Gastrocnemius medialis (tissue), 4 donors: ENCODE data around the gene TCAF1. TPM values are rescaled to one million over a fixed set of nuclear protein-coding genes. Genes with fewer than 3 reads are reported as not detected.

ENCODE experiments used
- ATAC-seq, 2 donors: fragments of 150-250 bp; one replicate each; pipeline ENCODE4 v1.9.1; 2016
- DNase-seq, 2 donors: peaks; one replicate each; pipeline ENCODE4 v3.0.0-alpha.2; 2019
- H3K27ac ChIP-seq, 4 donors: fragments of 200-600 bp; sonication (generic); 1 replicate in 1 of 4; 2 replicates in 3 of 4; pipeline ENCODE4 v1.5.1; 2016 to 2018; ENCODE audit warnings: mild to moderate bottlenecking in 2 of 4, moderate library complexity in 1 of 4
- H3K27me3 ChIP-seq, 3 donors: fragments of 200-600 bp; sonication (generic) in 2 of 3; 1 replicate in 1 of 3; 2 replicates in 2 of 3; pipeline versions ENCODE4 v1.5.1 to v1.6.0; 2016 to 2019; ENCODE audit warnings: mild to moderate bottlenecking in 1 of 3, moderate library complexity in 1 of 3
- H3K36me3 ChIP-seq, 2 donors: fragments of 200-600 bp; sonication (generic) in 1 of 2; one replicate each; pipeline ENCODE4 v1.5.1; 2017 to 2018
- H3K4me1 ChIP-seq, 2 donors: fragments of 200-600 bp; sonication (generic) in 1 of 2; one replicate each; pipeline ENCODE4 v1.5.1; 2016 to 2017; ENCODE audit warnings: mild to moderate bottlenecking in 2 of 2
- H3K4me3 ChIP-seq, 4 donors: fragments of 200-600 bp; sonication (generic) in 3 of 4; 1 replicate in 1 of 4; 2 replicates in 3 of 4; pipeline ENCODE4 v1.5.1; 2016 to 2019; ENCODE audit warnings: mild to moderate bottlenecking in 2 of 4
- H3K9me3 ChIP-seq, 3 donors: fragments of 200-600 bp; sonication (generic) in 2 of 3; 1 replicate in 1 of 3; 2 replicates in 2 of 3; pipeline ENCODE4 v1.5.1; 2016 to 2019
- POLR2A ChIP-seq, 2 donors: fragments of 450-650 bp; IDR thresholded peaks; one replicate each; pipeline ENCODE4 v1.6.1; 2017; ENCODE audit warnings: antibody characterized with exemption in 2 of 2, mild to moderate bottlenecking in 2 of 2, moderate library complexity in 2 of 2
- in situ Hi-C, 4 donors: fragments of 200-750 bp; cut with MboI; loops; one replicate each; pipeline versions ENCODE4 v1.15.0 to v1.8.0; 2017; ENCODE audit warnings: low sequenced_read_pairs in 4 of 4
- intact Hi-C: fragments of 100-400 bp; cut with DNase I; formaldehyde crosslinking; loops from one replicate; pipeline ENCODE4 v1.15.1; 2023; ENCODE audit warnings: low total_unique reads
- total RNA-seq, 4 donors: library from RNA; depleted of rRNA; stranded (reverse); fragments of >200 nt; gene quantifications; one replicate each; pipeline versions ENCODE4 v1.1.0 to v1.2.3, GENCODE V29; 2016
- TF ChIP-seq, protein P1 (sequence below), 5 experiments: fragments of 450-650 bp in 3 of 5; fragments of 200-600 bp in 2 of 5; sonication (generic) in 2 of 5; IDR thresholded peaks in 4 of 5; conservative IDR thresholded peaks in 1 of 5; 1 replicate in 4 of 5; 2 replicates in 1 of 5; pipeline ENCODE4 v1.5.1; 2016 to 2019; ENCODE audit warnings: antibody characterized with exemption in 5 of 5, mild to moderate bottlenecking in 3 of 5, moderate library complexity in 3 of 5

Gene TCAF1
- total RNA-seq, 4 donors from 2014 or later, result 31.4 to 43.0 (median 32.9) TPM

DNA sequence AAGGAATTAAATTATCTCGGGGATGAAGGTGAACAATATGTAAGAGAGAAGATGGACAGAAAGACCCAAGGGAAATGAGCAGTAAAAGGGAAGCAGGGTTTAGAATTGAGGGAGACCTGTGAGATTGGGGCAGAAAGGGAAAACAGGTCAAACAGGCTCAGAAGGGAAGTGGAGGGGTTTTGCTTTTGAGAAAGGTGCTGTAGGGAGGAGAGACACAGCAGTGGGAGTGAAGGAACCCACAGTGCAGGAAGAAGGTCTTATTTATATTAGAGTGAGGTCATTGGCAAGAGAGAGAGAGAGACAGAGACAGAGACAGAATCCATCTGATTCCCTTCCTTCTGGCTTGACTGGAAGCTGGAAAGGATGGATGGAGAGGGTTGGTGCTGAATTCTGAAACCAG, 3.5 kb upstream of the TCAF1 start:
- H3K36me3 ChIP-seq, result no peaks in the 10 kb centered on the region
- peaks cover 5 to 19% of the 10 kb centered on the region in 2 donors for H3K4me1 ChIP-seq
- H3K27ac ChIP-seq, result peak overlapping the region in 1 of 4 donors; percentile 35
- ATAC-seq (no peak), DNase-seq (no peak)
- TF ChIP-seq POLR2A (IDR thresholded peaks at IDR 0.05), result no peak
- TF ChIP-seq, protein P1, sequence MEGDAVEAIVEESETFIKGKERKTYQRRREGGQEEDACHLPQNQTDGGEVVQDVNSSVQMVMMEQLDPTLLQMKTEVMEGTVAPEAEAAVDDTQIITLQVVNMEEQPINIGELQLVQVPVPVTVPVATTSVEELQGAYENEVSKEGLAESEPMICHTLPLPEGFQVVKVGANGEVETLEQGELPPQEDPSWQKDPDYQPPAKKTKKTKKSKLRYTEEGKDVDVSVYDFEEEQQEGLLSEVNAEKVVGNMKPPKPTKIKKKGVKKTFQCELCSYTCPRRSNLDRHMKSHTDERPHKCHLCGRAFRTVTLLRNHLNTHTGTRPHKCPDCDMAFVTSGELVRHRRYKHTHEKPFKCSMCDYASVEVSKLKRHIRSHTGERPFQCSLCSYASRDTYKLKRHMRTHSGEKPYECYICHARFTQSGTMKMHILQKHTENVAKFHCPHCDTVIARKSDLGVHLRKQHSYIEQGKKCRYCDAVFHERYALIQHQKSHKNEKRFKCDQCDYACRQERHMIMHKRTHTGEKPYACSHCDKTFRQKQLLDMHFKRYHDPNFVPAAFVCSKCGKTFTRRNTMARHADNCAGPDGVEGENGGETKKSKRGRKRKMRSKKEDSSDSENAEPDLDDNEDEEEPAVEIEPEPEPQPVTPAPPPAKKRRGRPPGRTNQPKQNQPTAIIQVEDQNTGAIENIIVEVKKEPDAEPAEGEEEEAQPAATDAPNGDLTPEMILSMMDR (IDR thresholded peaks at IDR 0.05 in 4 of 5, conservative IDR thresholded peaks at IDR 0.05 in 1 of 5), result no peak
- no peak overlapping the region for H3K4me3 ChIP-seq
- H3K27me3 ChIP-seq, result no peaks in the 10 kb centered on the region
- in situ Hi-C loops, result no loop called here
- no peaks in the 10 kb centered on the region for H3K9me3 ChIP-seq
- intact Hi-C loops, result loop anchor here (10.0 kb wide), 1 partner anchor 521 kb away; the partner anchor contains the start of gene ZYX

DNA sequence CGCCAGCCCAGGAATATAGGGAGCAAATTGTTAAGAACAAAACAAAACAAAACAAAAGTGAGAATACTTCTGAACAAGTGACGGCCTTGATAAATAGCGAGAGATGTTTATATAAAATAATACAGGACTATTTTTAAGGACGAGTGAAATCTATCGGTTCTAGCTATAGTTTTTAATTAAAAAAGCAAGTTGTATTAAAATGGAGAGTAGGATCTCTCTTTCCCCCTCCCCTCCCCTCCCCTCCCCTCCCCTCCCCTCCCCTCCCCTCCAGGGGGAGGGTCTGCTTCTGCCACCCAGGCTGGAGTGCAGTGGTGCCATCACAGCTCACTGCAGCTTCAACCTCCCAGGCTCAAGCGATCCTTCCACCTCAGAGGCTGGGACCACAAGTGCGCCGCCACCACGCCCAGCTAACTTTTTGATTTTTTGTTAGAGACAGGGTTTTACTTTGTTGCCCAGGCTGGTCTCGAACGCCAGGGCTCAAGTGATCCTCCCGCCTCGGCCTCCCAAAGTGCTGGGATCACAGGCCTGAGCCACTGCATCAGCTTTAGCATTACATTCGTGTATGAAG, 440 bp upstream of the TCAF1 start:
- H3K4me1 ChIP-seq, result peaks cover 21 to 32% of the 10 kb centered on the region in 2 donors
- no peaks in the 10 kb centered on the region for H3K27me3 ChIP-seq
- TF ChIP-seq, protein P1 (IDR thresholded peaks at IDR 0.05 in 4 of 5, conservative IDR thresholded peaks at IDR 0.05 in 1 of 5), result no peak
- no peak for TF ChIP-seq POLR2A (IDR thresholded peaks at IDR 0.05)
- peak overlapping the region; percentile 80 to 99 (median 94) for H3K4me3 ChIP-seq
- DNase-seq (no peak), ATAC-seq (no peak)
- peak overlapping the region; percentile 86 to 97 (median 94) for H3K27ac ChIP-seq
- no peaks in the 10 kb centered on the region for H3K36me3 ChIP-seq
- intact Hi-C loops (loop anchor here (10.0 kb wide), 1 partner anchor 518 kb away; the partner anchor contains the start of gene ZYX), in situ Hi-C loops (no loop called here)
- H3K9me3 ChIP-seq, result no peaks in the 10 kb centered on the region

DNA sequence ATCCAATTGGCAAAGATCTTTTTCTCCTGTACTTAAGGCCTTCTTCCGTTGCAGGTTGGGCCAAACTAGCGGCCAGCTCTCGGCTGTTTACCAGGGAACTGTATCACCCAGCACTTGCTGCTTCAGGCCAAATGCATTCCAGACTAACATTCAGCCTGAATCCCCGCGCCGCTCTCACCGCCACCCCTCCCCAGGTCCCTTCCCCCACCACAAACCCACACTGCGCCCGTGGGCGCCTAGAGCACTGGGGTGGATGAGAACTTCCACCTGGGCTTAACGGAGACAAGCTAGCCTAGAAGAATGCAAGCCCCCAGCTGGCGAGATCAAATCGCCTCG, 676 bp downstream of the TCAF1 start:
- intact Hi-C loops, result loop anchor here (2.0 to 10.0 kb wide), 2 partner anchors 18 to 516 kb away; partner anchors contain the start of gene ZYX
- no peak for TF ChIP-seq POLR2A (IDR thresholded peaks at IDR 0.05)
- TF ChIP-seq, protein P1 (IDR thresholded peaks at IDR 0.05 in 4 of 5, conservative IDR thresholded peaks at IDR 0.05 in 1 of 5), result no peak
- in situ Hi-C loops, result no loop called here
- peaks cover 21 to 32% of the 10 kb centered on the region in 2 donors for H3K4me1 ChIP-seq
- H3K4me3 ChIP-seq, result peak overlapping the region; percentile 80 to 99 (median 94)
- peak in 1 of 2 donors; percentile 19 for DNase-seq
- no peaks in the 10 kb centered on the region for H3K9me3 ChIP-seq
- no peaks in the 10 kb centered on the region for H3K27me3 ChIP-seq
- no peaks in the 10 kb centered on the region for H3K36me3 ChIP-seq
- peak overlapping the region; percentile 86 to 97 (median 94) for H3K27ac ChIP-seq
- ATAC-seq, result peak; percentile 39 to 47

DNA sequence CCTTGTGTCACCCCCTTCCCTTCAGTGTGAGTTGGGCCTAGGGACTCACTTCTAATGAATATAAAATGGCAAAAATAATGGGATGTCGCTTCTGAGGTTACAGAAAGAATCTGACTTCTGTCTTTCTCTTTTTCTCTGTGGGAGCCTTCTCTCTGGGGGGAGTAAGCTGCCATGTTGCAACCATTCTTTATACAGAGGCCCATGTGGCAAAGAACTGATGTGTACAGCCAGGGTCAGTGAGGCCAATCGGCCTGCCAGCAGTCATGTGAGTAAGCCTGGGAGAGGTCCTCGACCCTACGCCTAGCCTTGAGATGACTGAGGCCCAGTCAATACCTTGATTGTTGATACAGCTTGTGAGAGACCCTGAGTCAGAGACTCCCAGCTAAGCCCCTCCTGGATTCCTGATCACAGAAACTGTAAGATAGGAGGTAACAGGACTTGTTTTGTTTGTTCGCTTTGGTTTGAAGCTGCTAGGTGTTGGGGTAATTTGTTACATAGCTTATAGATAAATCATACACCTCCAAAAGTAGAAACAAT, 1.7 kb downstream of the TCAF1 start:
- intact Hi-C loops, result loop anchor here (2.0 to 10.0 kb wide), 2 partner anchors 17 to 515 kb away; partner anchors contain the start of gene ZYX
- no peak for DNase-seq

More for the DNA sequence above, 1.7 kb downstream of the TCAF1 start:
- no peaks in the 10 kb centered on the region for H3K27me3 ChIP-seq
- peaks cover 21 to 29% of the 10 kb centered on the region in 2 donors for H3K4me1 ChIP-seq
- no peak for ATAC-seq
- peak overlapping the region; percentile 80 to 99 (median 94) for H3K4me3 ChIP-seq
- H3K27ac ChIP-seq, result peak overlapping the region; percentile 86 to 97 (median 94)
- TF ChIP-seq, protein P1 (IDR thresholded peaks at IDR 0.05 in 4 of 5, conservative IDR thresholded peaks at IDR 0.05 in 1 of 5), result no peak
- TF ChIP-seq POLR2A (IDR thresholded peaks at IDR 0.05), result no peak
- in situ Hi-C loops, result no loop called here
- H3K9me3 ChIP-seq, result no peaks in the 10 kb centered on the region
- no peaks in the 10 kb centered on the region for H3K36me3 ChIP-seq
